ENCODE data around the gene ATP6V0A1.

DNA sequence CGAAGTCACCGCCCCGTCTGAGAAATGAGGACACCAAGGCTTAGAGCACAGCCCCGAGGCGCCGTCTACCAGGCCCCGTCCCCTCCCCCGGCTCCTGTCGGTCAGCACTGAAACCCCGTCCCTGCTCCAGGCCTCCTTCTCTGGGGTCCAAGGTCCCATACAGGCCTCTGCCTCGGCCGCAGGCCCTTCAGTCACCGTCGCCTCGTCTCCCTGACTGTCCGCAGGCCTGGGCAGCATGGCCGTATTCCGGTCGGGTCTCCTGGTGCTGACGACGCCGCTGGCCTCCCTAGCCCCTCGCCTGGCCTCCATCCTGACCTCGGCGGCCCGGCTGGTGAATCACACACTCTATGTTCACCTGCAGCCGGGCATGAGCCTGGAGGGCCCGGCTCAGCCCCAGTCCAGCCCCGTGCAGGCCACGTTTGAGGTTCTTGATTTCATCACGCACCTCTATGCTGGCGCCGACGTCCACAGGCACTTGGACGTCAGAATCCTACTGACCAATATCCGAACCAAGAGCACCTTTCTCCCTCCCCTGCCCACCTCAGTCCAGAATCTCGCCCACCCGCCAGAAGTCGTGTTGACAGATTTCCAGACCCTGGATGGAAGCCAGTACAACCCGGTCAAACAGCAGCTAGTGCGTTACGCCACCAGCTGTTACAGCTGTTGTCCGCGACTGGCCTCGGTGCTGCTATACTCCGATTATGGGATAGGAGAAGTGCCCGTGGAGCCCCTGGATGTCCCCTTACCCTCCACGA is 103.9 kb downstream of the ATP6V0A1 start:
- TF ChIP-seq, protein P1, sequence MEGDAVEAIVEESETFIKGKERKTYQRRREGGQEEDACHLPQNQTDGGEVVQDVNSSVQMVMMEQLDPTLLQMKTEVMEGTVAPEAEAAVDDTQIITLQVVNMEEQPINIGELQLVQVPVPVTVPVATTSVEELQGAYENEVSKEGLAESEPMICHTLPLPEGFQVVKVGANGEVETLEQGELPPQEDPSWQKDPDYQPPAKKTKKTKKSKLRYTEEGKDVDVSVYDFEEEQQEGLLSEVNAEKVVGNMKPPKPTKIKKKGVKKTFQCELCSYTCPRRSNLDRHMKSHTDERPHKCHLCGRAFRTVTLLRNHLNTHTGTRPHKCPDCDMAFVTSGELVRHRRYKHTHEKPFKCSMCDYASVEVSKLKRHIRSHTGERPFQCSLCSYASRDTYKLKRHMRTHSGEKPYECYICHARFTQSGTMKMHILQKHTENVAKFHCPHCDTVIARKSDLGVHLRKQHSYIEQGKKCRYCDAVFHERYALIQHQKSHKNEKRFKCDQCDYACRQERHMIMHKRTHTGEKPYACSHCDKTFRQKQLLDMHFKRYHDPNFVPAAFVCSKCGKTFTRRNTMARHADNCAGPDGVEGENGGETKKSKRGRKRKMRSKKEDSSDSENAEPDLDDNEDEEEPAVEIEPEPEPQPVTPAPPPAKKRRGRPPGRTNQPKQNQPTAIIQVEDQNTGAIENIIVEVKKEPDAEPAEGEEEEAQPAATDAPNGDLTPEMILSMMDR (conservative IDR thresholded peaks at IDR 0.05), result no peak
- no peak for TF ChIP-seq EZH2 (IDR thresholded peaks at IDR 0.05; ENCODE audit: low read depth)
